ENCODE measurements around the gene PDZD2.

PDZD2 gene

GRCh38 chr5:31860726-31861433, 221.9 kb downstream of the PDZD2 start:
- no peak for DNase-seq (ENCODE audit: low read depth in 2 of 2, low spot score in 1 of 2)

GRCh38 chr5:31861601-31862000, 222.7 kb downstream of the PDZD2 start:
- no peak for DNase-seq (ENCODE audit: low read depth in 2 of 2, low spot score in 1 of 2)

DNA sequence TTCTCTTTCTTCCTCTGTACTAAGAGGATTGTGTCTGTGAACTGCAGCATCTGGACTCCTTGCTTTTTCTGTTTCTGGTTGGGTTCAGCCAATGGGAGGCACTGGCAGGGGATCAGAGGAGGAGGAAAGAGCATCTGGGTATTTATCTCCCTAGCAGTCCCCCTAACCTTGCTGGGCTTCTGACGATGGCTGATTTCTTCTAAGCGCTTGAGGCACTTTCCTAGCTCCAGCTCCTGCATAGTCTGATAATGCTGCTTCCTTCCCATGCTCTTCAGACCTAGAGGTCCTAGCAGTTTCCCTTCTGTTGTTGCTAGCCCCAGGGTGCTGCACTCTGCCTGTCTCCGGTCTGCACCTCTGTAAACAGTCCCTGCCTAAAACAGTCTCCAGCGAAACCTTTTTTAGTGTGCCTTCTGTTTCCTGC, 225.1 kb downstream of the PDZD2 start:
- no peak for DNase-seq (ENCODE audit: low read depth in 2 of 2, low spot score in 1 of 2)

DNA sequence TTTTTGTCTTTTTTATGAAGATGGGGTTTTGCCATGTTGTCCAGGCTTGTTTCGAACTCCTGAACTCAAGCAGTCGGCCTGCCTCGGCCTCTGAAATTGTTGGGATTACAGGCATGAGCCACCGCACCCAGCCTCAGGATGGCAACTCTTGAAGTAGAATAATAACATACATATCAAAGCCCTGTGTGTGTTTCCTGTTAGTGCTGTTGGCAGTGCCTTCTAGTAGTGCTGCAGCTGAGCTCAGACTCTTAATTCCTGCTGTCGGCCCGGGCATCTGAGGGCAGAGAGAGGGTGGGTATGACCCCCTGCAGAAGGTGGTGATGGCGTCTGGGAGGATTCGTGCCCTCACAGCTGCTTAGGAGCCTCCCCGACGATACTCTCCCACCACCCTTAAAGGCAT, 227.2 kb downstream of the PDZD2 start:
- DNase-seq (ENCODE audit: low read depth in 2 of 2, low spot score in 1 of 2): no peak

DNA sequence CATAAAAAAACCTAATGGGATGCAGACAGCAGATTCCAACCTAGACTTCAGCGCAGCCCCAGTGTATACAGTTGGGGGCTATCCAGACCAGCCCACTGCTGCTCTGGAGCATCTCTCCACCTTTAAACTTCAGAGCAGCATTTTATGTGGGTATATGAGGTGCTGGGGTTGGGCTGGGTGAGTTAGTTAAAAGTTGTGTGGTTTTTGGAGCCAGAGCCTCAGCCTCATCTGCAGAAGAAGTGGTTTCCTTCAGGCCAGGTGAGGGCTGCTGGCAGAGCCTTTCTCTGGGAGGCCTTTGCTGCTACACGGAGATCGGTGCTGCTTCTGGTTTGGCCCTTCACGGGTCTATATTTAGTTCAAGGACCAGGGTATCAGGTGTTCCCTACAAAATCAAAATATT, 228.3 kb downstream of the PDZD2 start:
- no peak for DNase-seq (ENCODE audit: low read depth in 2 of 2, low spot score in 1 of 2)

- no peak for DNase-seq (ENCODE audit: low read depth in 2 of 2, low spot score in 1 of 2)
These were observed 241.5 kb downstream of the PDZD2 start for GRCh38 chr5:31880449-31880848.

- no peak for DNase-seq (ENCODE audit: low read depth in 2 of 2, low spot score in 1 of 2)
These were observed 246.0 kb downstream of the PDZD2 start for GRCh38 chr5:31884896-31885295.

DNA sequence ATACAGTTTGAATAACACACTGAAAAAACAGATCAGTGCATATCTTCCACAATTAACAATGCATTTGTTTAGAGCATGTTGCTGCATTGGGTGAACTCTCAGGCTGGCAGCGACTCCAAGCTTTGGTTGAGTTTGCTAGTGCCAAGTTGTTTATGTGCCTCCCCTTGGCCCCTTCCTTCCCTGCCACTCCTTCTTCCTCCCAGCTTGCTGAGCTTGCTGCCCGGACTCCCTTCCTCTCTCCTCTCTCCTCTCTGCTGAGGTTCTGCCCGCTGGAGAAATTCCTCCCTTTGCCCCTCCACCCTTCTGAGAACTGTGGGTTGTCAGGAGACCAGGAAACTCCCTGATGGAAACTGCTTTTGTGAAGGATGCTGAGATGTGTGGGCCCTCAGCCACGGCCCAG, 247.3 kb downstream of the PDZD2 start:
- DNase-seq (ENCODE audit: low read depth in 2 of 2, low spot score in 1 of 2): no peak

GRCh38 chr5:31887556-31887955, 248.6 kb downstream of the PDZD2 start:
- no peak for DNase-seq (ENCODE audit: low read depth in 2 of 2, low spot score in 1 of 2)

DNA sequence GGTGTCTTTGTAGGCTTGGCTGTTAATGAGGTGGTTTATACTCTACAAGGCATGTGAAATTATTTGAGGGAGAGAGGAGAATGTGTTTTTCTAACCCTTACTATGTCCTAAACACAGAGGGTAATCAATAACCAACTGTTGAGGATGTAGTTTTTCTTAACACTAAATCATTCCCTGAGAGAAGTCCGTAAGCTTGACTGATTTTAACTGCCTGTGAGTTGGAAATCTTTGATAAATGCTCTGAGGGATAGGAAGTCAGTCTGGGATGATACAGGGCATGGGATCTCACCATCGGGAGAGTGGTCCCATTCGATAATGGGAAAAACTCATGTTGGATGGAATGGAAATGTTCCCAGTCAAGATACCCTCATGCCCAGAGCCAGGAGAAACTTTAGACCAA, 249.6 kb downstream of the PDZD2 start:
- DNase-seq (ENCODE audit: low read depth in 2 of 2, low spot score in 1 of 2): no peak

DNA sequence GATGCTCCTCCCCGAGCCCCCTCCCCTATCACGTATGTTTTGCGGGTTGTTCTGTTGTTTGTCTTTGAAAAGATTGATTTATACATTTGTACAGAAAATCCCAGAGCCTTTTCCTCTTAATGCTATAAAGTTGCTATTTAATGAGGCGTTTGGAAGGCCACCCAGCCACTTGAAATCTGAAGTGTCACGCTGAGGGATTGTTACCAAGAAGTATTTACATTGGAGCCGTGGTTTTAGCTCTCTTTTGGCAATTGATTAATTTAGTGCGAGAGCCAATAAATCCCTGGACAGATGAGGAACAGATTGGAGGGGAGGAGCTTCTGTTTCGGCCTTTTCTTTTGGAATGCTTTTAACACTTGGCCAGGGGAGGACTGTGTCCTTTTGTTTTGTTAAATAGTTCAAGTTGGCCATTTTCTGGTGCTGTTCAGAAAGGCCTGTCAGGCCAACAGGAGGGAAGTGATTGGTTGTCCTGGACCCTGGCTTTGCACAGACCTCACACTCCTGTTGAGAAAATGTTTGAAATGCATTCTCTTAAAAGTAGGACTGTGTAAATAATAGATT, 250.2 kb downstream of the PDZD2 start:
- no peak for DNase-seq (ENCODE audit: low read depth in 2 of 2, low spot score in 1 of 2)

DNA sequence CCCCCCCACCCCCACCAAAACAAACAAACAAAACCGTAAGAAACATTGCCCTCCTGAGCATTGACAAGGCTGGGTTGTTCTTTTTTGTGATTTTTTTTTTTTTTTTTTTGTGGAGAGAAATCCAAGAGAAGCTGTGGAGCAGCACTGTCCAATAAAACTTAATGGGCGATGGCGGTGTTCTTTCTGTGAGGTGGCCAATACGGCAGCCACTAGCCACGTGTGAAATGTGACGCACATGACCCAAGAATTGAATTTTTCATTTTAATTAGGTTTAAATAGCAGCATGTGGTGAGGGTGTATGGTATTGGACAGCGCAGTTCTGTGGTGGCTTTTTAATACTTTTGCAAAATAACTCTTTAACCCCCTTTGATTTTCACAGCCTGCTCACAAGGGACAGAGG, 251.1 kb downstream of the PDZD2 start:
- DNase-seq (ENCODE audit: low read depth in 2 of 2, low spot score in 1 of 2): no peak

DNA sequence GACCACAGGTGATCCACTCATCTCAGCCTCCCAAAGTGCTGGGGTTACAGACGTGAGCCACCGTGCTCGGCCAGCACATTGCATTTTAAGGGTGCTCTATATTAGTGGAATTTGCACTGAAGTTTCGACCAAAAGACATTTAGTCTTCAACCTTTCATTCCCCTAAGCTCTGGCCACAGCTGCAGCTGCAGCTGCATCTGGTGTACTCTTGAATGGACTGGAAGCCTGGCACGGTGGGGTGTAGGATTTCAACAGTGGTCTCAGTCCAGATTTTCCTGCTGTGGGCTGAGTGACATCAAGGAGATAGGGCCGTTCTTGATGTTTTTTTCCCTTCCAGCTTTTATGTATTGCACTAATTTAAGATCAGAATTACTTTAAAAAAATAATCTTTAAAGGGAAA, 255.2 kb downstream of the PDZD2 start:
- DNase-seq (ENCODE audit: low read depth in 2 of 2, low spot score in 1 of 2): no peak

DNA sequence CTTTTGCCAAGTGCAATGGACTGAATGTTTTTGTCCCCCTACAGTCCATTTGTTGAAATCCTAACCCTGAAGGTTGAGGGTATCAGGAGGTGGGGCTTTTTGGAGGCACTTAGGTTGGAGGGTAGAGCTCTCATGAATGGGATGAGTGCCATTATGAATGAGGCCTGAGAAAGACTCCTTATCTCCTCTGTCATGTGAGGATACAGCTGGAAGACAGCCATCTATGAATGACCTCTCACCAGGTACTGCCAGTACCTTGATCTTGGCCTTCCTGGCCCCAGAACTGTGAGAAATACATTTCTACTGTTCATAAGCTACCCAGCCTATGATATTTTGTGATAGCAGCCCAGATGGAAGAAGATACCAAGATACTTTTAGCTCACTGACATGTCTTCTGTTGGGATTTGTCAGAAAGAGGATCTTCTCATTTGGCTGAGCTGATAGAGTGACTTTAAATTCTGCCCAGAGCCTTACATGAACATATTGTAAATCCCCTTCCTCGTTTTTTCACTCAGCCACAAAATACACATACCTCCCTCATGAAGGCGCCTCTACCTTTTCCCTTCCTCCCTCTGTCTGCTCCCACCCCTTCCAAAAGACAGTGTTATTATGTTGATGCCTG, 256.4 kb downstream of the PDZD2 start:
- no peak for DNase-seq (ENCODE audit: low read depth in 2 of 2, low spot score in 1 of 2)

GRCh38 chr5:31898036-31898632, 259.2 kb downstream of the PDZD2 start:
- DNase-seq (ENCODE audit: low read depth in 2 of 2, low spot score in 1 of 2): no peak

GRCh38 chr5:31900296-31900865, 261.4 kb downstream of the PDZD2 start:
- no peak for DNase-seq (ENCODE audit: low read depth in 2 of 2, low spot score in 1 of 2)

DNA sequence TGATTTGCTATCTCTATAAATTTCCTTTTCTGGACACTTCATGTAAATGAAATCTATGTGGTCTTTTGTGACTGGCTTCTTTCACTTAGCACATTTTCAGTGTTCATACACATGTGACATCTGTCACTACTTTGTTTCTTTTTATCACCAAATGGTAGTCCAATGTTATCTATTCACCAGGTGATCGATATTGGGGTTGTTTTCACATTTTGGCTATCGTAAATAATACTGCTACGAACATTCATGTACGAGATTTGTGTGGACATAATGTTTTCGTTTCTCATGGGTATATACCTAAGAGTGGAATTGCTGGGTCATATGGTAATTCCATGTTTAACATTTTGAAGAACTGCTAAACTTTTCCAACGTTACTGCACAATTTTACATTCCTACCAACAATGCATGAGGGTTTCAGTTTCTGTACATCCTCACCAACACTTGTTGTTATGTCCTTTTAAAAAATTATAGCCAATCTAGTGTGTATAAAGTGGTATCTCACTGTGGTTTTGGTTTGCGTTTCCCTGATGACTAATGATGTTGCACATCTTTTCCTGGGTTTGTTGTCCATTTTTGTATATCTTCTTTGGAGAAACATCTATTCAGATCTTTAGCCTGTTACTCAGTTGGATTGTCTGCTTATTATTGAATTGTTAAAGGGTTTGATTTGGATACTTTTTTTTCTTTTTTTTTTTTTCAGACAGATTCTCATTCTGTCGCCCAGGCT, 263.0 kb downstream of the PDZD2 start:
- DNase-seq (ENCODE audit: low read depth in 2 of 2, low spot score in 1 of 2): no peak

- DNase-seq (ENCODE audit: low read depth in 2 of 2, low spot score in 1 of 2): no peak
These were observed 269.5 kb downstream of the PDZD2 start for GRCh38 chr5:31908396-31908795.

DNA sequence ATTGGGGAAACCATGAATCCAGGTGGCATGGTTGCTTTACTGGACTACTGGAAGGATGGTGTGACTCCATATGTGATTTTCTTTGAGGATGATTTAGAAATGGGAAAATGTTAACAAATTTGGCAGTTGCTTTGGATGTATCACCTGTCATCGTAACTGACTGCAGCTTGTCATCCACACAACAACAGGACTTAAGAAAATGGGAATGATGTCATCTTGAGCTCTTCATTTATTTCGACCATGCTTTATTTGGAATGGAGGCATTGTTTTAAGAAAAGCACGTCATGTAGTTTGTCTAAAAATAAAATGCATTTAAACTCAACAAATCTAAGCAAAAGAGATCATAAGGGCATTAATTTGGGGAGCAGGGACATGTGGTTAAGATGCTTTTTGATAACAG, 270.1 kb downstream of the PDZD2 start:
- no peak for DNase-seq (ENCODE audit: low read depth in 2 of 2, low spot score in 1 of 2)

DNA sequence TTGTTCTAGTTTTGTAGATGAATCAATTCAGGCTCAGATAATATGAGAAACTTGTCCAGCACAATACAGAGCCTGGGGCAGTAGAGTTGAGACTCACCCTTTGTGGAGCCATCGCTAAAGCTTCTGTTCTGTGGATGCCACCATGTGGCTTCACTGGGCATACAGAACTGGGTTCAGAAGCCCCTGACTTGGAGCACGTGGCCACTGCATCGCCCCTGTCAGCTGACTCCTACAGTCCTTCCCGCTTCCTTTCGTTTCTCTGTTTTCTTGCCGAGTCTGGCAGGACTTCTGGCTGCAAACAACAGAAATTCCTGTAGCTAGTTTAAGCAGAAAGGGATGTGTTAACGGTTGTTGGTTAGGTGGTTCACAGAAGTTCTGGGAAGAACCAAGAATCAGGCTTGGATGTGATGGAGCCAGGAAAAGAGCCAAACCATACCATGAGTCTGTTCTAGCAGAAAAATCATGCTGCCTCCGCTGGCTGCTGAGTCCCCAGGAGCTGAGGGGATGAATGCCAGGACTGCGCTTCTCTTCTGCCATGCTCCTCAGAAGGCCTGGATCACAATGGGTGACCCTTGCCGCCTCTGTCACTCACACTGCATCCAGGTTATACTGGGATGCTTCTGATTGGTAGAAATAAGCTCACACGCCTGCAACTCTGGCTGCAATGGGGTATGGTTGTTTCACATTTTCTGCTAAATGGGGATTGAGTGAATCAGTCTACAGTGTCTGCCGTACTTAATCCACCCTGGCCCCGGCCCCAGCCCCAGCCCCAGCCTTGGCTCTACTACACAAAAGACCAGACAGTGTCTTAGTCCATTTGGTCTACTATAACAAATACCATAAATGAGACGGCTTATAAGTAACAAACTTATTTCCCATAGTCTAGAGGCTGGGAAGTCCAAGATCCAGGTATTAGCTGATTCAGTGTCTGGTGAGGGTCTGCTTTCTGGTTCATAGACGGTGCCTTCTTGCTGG, 272.6 kb downstream of the PDZD2 start:
- DNase-seq (ENCODE audit: low read depth in 2 of 2, low spot score in 1 of 2): no peak
